ENCODE data around the gene ZNF837. TPM values are rescaled to one million over a fixed set of nuclear protein-coding genes. Genes with fewer than 3 reads are reported as not detected.
A peak's percentile ranks its signal among the peaks of the same experiment; 100 is the strongest.

Gene ZNF837
- total and polyA plus RNA-seq, 2 of the 13 experiments (the other 11 are each of a cell fraction or from before 2014, with no cell fraction given) = 0.29 to 1.3 TPM

GRCh38 chr19:58380662-58381459 lies at the start of gene ZNF837 (continued):
- 0 out of 2 replicates have a peak, but pooled peaks have one; percentile 82 for TF ChIP-seq FOXO4 (CRISPR knock-in tag; conservative IDR thresholded peaks at IDR 0.05)
- no peak; the same call in 1 of the 2 replicates for TF ChIP-seq THAP8 (CRISPR knock-in tag; IDR thresholded peaks at IDR 0.05; ENCODE audit: borderline replicate concordance)
- TF ChIP-seq ZNF768 (CRISPR knock-in tag; IDR thresholded peaks at IDR 0.05) = peak; percentile 87
- TF ChIP-seq ZNF746 (CRISPR knock-in tag; IDR thresholded peaks at IDR 0.05) = peak; percentile 68; the same call in 1 of the 2 replicates
- TF ChIP-seq ARNT2 (CRISPR knock-in tag; IDR thresholded peaks at IDR 0.05; ENCODE audit: low read depth) = peak; percentile 78; the same call in 1 of the 2 replicates
- 0 out of 2 replicates have a peak, but pooled peaks have one; percentile 64 for TF ChIP-seq ZNF343 (CRISPR knock-in tag; IDR thresholded peaks at IDR 0.05)
- TF ChIP-seq SP4 (CRISPR knock-in tag; IDR thresholded peaks at IDR 0.05) = peak; percentile 82
- peak; percentile 88 for TF ChIP-seq TFDP1 (CRISPR knock-in tag; IDR thresholded peaks at IDR 0.05; ENCODE audit: borderline replicate concordance)
- TF ChIP-seq ZNF607 (CRISPR knock-in tag; IDR thresholded peaks at IDR 0.05; ENCODE audit: borderline replicate concordance) = peak; percentile 90
- peak; percentile 19; the same call in 1 of the 2 replicates for TF ChIP-seq ZNF224 (CRISPR knock-in tag; IDR thresholded peaks at IDR 0.05)
- 0 out of 2 replicates have a peak, but pooled peaks have one; percentile 71 for TF ChIP-seq TBP (CRISPR knock-in tag; IDR thresholded peaks at IDR 0.05)
- TF ChIP-seq ZNF530 (CRISPR knock-in tag; IDR thresholded peaks at IDR 0.05; ENCODE audit: low read depth) = peak; percentile 31; the same call in 1 of the 2 replicates
- TF ChIP-seq ZNF772 (CRISPR knock-in tag; IDR thresholded peaks at IDR 0.05) = peak; percentile 74
- no peak; the same call in 1 of the 2 replicates for TF ChIP-seq KLF11 (CRISPR knock-in tag; IDR thresholded peaks at IDR 0.05)
- TF ChIP-seq HOXA9 (CRISPR knock-in tag; IDR thresholded peaks at IDR 0.05; ENCODE audit: borderline replicate concordance) = no peak
- 0 out of 2 replicates have a peak, but pooled peaks have one; percentile 21 for TF ChIP-seq ZNF432 (CRISPR knock-in tag; IDR thresholded peaks at IDR 0.05; ENCODE audit: borderline replicate concordance)
- TF ChIP-seq BATF2 (CRISPR knock-in tag; IDR thresholded peaks at IDR 0.05) = 0 out of 2 replicates have a peak, but pooled peaks have one; percentile 79
- peak; percentile 97 for TF ChIP-seq ZNF574 (CRISPR knock-in tag; IDR thresholded peaks at IDR 0.05)
- peak; percentile 94 for TF ChIP-seq YEATS2 (CRISPR knock-in tag; IDR thresholded peaks at IDR 0.05; ENCODE audit: borderline replicate concordance)
- no peak for TF ChIP-seq LCORL (IDR thresholded peaks at IDR 0.05)
- TF ChIP-seq LCORL (CRISPR knock-in tag; IDR thresholded peaks at IDR 0.05) = peak; percentile 92
